A673 (cell line): ENCODE results near the gene CACNA2D4. TPM values are rescaled to one million over a fixed set of nuclear protein-coding genes. Genes with fewer than 3 reads are reported as not detected.
A peak's percentile ranks its signal among the peaks of the same experiment; 100 is the strongest.

Source experiments
- BruUV-seq: library from RNA; stranded (reverse); fragments of 400-500 nt; replicated peaks from 2 replicates; lab custom pipeline; 2021; lab: Mats Ljungman, UMichigan
- CTCF ChIA-PET: fragments of 300-600 bp; sonication (Branson Sonifier 250); formaldehyde crosslinking; loops from one replicate; lab custom pipeline; 2022; ENCODE audit warnings: antibody characterized with exemption; lab: Charles Lee
- POLR2A ChIA-PET: fragments of 300-600 bp; sonication (Branson Sonifier 250); formaldehyde crosslinking; loops from one replicate; lab custom pipeline; 2022; ENCODE audit warnings: antibody characterized with exemption; ENCODE audit not compliant: low non-redundant PET; lab: Charles Lee
- DNase-seq: peaks from one replicate; pipeline ENCODE4 v3.0.0-alpha.2; 2015; ENCODE audit warnings: low spot score
- H3K27ac ChIP-seq: fragments of 200-600 bp; sonication (generic); 2 replicates; pipeline ENCODE4 v1.5.1; 2016; ENCODE audit warnings: mixed run types, low read depth, mild to moderate bottlenecking, mixed read lengths, antibody characterized with exemption, low read length; ENCODE audit not compliant: poor library complexity, severe bottlenecking
- H3K27me3 ChIP-seq: fragments of 200-600 bp; sonication (generic); replicated peaks from 2 replicates; pipeline ENCODE4 v1.6.1; 2017; ENCODE audit warnings: mixed run types, low read depth, mild to moderate bottlenecking, mixed read lengths, antibody characterized with exemption, low read length; ENCODE audit not compliant: insufficient read depth, poor library complexity
- H3K36me3 ChIP-seq: fragments of 200-600 bp; sonication (generic); 2 replicates; pipeline ENCODE4 v1.6.1; 2016; ENCODE audit warnings: mixed run types, mild to moderate bottlenecking, mixed read lengths, antibody characterized with exemption, low read length; ENCODE audit not compliant: insufficient read depth, poor library complexity, severe bottlenecking
- H3K4me1 ChIP-seq: fragments of 200-600 bp; sonication (generic); 2 replicates; pipeline ENCODE4 v1.6.1; 2017; ENCODE audit warnings: mixed run types, mild to moderate bottlenecking, mixed read lengths, antibody characterized with exemption, low read length; ENCODE audit not compliant: insufficient read depth, poor library complexity, severe bottlenecking
- H3K4me3 ChIP-seq: fragments of 200-600 bp; sonication (generic); 2 replicates; pipeline ENCODE4 v1.5.1; 2016; ENCODE audit warnings: low read depth, mixed run types, mild to moderate bottlenecking, mixed read lengths, low read length; ENCODE audit not compliant: poor library complexity, severe bottlenecking
- H3K9me3 ChIP-seq: fragments of 200-600 bp; sonication (generic); 2 replicates; pipeline ENCODE4 v1.6.1; 2016; ENCODE audit warnings: mixed run types, low read depth, mild to moderate bottlenecking, mixed read lengths, antibody characterized with exemption, low read length; ENCODE audit not compliant: poor library complexity, severe bottlenecking
- CTCF ChIP-seq: fragments of 300-800, 200-600 bp; sonication (generic); conservative IDR thresholded peaks from 2 replicates; pipeline ENCODE4 v1.5.1; 2017; ENCODE audit warnings: low read depth, mild to moderate bottlenecking, antibody characterized with exemption, low read length, moderate library complexity, mixed read lengths
- EZH2 ChIP-seq: fragments of 200-600 bp; sonication (generic); IDR thresholded peaks from 2 replicates; pipeline ENCODE4 v1.6.1; 2017; ENCODE audit warnings: borderline replicate concordance, low read depth, mild to moderate bottlenecking, mixed read lengths, antibody characterized with exemption, low read length; ENCODE audit not compliant: poor library complexity, severe bottlenecking
- intact Hi-C: fragments of 100-400 bp; cut with micrococcal nuclease; formaldehyde crosslinking; loops from one replicate; pipeline ENCODE4 v1.10.0; 2022; ENCODE audit not compliant: unreplicated experiment
- total RNA-seq: library from RNA; stranded (reverse); gene quantifications from 2 replicates; pipeline ENCODE4 v1.2.3, GENCODE V29; 2021

The CACNA2D4 gene
- total RNA-seq, 1 experiment from 2014 or later: 0.41 TPM

DNA sequence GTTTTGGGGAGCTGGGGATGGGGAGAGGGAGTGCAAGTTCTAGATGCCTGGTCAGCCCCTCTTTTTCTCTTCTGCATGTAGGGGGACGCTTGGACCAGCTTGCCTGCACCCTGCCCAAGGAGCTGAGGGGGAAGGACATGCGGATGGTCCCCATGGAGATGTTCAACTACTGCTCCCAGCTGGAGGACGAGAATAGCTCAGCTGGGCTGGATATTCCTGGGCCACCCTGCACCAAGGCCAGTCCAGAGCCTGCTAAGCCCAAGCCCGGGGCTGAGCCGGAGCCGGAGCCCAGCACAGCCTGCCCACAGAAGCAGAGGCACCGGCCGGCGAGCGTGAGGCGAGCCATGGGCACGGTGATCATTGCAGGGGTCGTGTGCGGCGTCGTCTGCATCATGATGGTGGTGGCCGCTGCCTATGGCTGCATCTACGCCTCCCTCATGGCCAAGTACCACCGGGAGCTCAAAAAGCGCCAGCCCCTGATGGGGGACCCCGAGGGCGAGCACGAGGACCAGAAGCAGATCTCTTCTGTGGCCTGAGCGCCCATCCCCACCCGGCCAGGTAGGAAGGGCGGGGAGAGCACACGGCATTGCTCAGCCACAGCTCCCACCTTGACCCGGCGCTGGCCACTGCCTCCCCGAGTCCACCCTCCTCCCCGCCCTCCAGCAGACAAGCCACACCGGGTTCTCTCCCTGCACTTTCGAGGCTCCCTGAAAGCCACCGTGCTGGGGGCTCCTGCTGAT, 84.1 kb downstream of the CACNA2D4 start:
- no peak for DNase-seq
- intact Hi-C loops: no loop called here
- TF ChIP-seq CTCF (no peak), EZH2 (no peak)
- POLR2A ChIA-PET: no interaction called here
- Histone ChIP-seq H3K36me3 (no peaks in the 10 kb centered on the region), H3K9me3 (no peaks in the 10 kb centered on the region), H3K27ac (no peak overlapping the region), H3K4me1 (peaks cover 11% of the 10 kb centered on the region), H3K4me3 (no peak overlapping the region), H3K27me3 (no peaks in the 10 kb centered on the region)
- no TSS peak for BruUV-seq
- CTCF ChIA-PET: no interaction called here

DNA sequence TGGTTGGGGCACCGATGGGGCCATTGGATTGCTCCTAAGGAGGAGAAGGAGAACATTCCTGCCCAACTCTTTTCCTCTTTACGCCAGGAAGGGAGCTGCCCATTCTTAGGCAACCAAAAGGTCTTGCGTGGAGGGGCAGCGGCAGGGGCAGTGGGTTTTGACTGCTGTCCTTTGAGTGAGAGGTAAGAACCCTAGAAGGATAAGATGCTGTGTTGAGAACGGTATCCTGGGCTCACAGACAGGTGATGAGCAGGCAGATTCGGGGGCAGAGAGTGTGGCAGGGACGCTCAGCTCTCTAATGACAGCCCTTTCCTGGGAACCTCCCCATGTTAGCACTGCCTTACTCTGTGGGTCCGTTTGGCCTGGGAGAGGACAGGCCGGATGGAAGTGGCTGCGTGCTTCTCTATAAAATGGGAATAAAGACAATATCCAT, 84.8 kb downstream of the CACNA2D4 start:
- no peaks in the 10 kb centered on the region for H3K36me3 ChIP-seq
- no peaks in the 10 kb centered on the region for H3K27me3 ChIP-seq
- H3K4me1 ChIP-seq: peaks cover 9% of the 10 kb centered on the region
- no peak for DNase-seq
- H3K9me3 ChIP-seq: no peaks in the 10 kb centered on the region
- intact Hi-C loops: no loop called here
- BruUV-seq: no TSS peak
- TF ChIP-seq CTCF (no peak), EZH2 (no peak)
- no peak overlapping the region for H3K4me3 ChIP-seq
- H3K27ac ChIP-seq: no peak overlapping the region
- ChIA-PET POLR2A (interaction anchor here (0.7 kb wide), 1 partner anchor 220 kb away, joined by 3 read pairs; no protein-coding TSS in a partner anchor), CTCF (no interaction called here)

- no peak overlapping the region for H3K4me3 ChIP-seq
- H3K27ac ChIP-seq: no peak overlapping the region
- ChIA-PET CTCF (no interaction called here), POLR2A (interaction anchor here (0.7 kb wide), 1 partner anchor 219 kb away, joined by 3 read pairs; no protein-coding TSS in a partner anchor)
- no peaks in the 10 kb centered on the region for H3K27me3 ChIP-seq
- H3K36me3 ChIP-seq: no peaks in the 10 kb centered on the region
- no peaks in the 10 kb centered on the region for H3K9me3 ChIP-seq
- peaks cover 5% of the 10 kb centered on the region for H3K4me1 ChIP-seq
- TF ChIP-seq EZH2: no peak
- TF ChIP-seq CTCF: 0 out of 2 replicates have a peak, but pooled peaks have one; percentile 18
- intact Hi-C loops: no loop called here
- peak; percentile 26 for DNase-seq
- no TSS peak for BruUV-seq
Observed at GRCh38 chr12:1832801-1833595, 85.5 kb downstream of the CACNA2D4 start.
